Measurements from ENCODE around the gene LURAP1L. TPM values are rescaled to one million over a fixed set of nuclear protein-coding genes. Genes with fewer than 3 reads are reported as not detected.
"Not testable (repeated sequence)": the region's sequence is repeated elsewhere in the genome, so short reads cannot be mapped to it uniquely, and the experiment has no call there.

LURAP1L gene
- total and polyA plus RNA-seq, 10 donors = 5.6 to 34.0 (median 12.8) TPM

DNA sequence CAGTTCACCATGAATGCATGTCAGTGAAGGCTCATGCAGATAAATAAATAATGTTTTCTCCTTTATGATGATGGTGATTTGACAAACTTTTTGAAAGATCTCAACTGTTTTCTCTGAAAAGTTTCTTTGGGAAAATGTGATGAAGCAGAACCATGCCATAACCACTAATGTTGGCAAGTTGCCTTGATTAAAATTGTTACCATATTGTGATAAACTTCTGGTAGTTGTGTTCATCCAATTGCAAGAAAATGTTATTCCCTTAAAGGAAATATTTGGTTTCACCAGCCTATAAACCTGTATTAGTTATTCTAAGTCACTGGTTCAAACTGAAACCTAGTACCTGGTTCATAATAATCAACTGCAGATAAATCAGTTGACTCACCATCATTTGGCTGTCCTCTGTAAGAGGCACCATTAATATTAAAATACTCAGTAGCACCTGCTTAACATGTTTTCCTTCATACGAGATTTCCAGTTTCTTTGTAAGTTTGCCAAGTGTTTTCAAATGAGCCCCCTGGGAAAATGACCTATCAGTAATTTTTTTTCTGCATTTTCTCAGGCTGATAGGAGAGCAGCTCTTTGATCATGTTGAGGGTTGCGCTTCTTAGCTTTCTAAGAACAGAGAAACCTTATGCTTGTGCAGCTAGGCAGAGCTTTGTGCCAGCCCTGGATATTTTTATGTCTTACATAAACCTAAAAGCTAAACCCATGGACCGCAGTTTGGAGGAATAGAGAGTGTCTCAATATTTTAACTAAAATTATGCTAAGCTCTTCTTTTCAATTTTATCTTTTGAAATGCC, 88.0 kb downstream of the LURAP1L start:
- intact Hi-C loops (cut with DNase I; ENCODE audit: low total_unique reads) = no loop called here
- Histone ChIP-seq H3K9me3 (peaks cover 0 to 13% (median 3%) of the 10 kb centered on the region in 8 donors), H3K4me1 (no peaks in the 10 kb centered on the region), H3K4me3 (no peak overlapping the region), H3K27me3 (replicated peaks in 1 of 7) (no peaks in the 10 kb centered on the region), H3K27ac (no peak overlapping the region), H3K36me3 (no peaks in the 10 kb centered on the region)
- TF ChIP-seq POLR2AphosphoS5 (IDR thresholded peaks at IDR 0.05) = no peak
- TF ChIP-seq, protein P1, sequence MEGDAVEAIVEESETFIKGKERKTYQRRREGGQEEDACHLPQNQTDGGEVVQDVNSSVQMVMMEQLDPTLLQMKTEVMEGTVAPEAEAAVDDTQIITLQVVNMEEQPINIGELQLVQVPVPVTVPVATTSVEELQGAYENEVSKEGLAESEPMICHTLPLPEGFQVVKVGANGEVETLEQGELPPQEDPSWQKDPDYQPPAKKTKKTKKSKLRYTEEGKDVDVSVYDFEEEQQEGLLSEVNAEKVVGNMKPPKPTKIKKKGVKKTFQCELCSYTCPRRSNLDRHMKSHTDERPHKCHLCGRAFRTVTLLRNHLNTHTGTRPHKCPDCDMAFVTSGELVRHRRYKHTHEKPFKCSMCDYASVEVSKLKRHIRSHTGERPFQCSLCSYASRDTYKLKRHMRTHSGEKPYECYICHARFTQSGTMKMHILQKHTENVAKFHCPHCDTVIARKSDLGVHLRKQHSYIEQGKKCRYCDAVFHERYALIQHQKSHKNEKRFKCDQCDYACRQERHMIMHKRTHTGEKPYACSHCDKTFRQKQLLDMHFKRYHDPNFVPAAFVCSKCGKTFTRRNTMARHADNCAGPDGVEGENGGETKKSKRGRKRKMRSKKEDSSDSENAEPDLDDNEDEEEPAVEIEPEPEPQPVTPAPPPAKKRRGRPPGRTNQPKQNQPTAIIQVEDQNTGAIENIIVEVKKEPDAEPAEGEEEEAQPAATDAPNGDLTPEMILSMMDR (IDR thresholded peaks at IDR 0.05 in 8 of 11, conservative IDR thresholded peaks at IDR 0.05 in 3 of 11) = no peak
- TF ChIP-seq POLR2A (IDR thresholded peaks at IDR 0.05) = no peak
- no peak for DNase-seq
- 68 to 84% (median 76%) methylated on average over 3 of the region's 3 CpGs for WGBS, 5 donors

DNA sequence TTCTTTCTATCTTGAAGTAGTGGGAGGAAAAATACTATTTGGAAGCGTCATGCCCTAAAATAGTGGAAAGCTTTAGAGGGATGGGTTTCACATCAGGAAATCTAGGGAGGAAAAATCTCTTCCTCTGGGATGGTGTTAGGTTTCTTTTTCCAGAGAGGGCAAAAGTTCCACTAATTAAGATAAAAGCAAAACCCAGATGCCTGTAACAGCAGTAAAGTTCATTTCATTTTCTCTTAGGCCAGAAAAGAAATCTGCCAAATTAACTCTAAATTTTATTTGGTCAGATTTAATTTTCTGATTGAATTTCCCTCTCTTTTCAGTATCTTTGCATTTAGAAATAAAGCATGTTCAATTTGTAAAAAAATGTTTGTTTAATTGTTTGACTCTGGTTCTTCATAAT, 88.8 kb downstream of the LURAP1L start:
- 52 to 71% (median 64%) methylated on average over 1 of the region's 1 CpG for WGBS, 5 donors
- Histone ChIP-seq H3K9me3 (peaks cover 0 to 16% (median 7%) of the 10 kb centered on the region in 8 donors), H3K4me1 (no peaks in the 10 kb centered on the region), H3K27ac (no peak overlapping the region), H3K4me3 (no peak overlapping the region), H3K27me3 (replicated peaks in 1 of 7) (no peaks in the 10 kb centered on the region), H3K36me3 (no peaks in the 10 kb centered on the region)
- intact Hi-C loops (cut with DNase I; ENCODE audit: low total_unique reads) = no loop called here
- TF ChIP-seq POLR2A (IDR thresholded peaks at IDR 0.05) (no peak), POLR2AphosphoS5 (IDR thresholded peaks at IDR 0.05) (no peak)
- TF ChIP-seq, protein P1 (IDR thresholded peaks at IDR 0.05 in 8 of 11, conservative IDR thresholded peaks at IDR 0.05 in 3 of 11) = no peak
- DNase-seq = no peak

DNA sequence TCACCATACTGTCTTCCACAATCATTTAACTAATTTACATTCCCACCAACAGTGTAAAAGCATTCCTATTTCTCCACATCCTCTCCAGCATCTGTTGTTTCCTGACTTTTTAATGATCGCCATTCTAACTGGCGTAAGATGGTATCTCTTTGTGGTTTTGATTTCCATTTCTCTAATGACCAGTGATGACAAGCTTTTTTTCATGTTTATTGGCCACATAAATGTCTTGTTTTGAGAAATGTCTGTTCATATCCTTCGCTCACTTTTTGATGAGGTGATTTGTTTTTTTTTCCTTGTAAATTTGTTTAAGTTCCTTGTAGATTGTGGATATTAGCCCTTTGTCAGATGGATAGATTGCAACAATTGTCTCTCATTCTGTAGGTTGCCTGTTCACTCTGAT, 90.6 kb downstream of the LURAP1L start:
- H3K27ac ChIP-seq; intact Hi-C loops (cut with DNase I; ENCODE audit: low total_unique reads); H3K27me3 ChIP-seq (replicated peaks in 1 of 7); H3K4me3 ChIP-seq; DNase-seq; H3K4me1 ChIP-seq; H3K36me3 ChIP-seq: not testable (repeated sequence)
- WGBS, 5 donors = 87 to 93% (median 92%) methylated on average over 3 of the region's 3 CpGs
- peaks cover 0 to 16% (median 7%) of the 10 kb centered on the region in 8 donors for H3K9me3 ChIP-seq

Small RNA genes lying within 50 kb of the gene (small RNA-seq; reads per million reads assigned to genes)
- 0 reads per million in 4 donors for gene RN7SL849P

Other genes starting within 250 kb of the LURAP1L start
- not detected for gene TYRP1, start 81.6 kb upstream of the LURAP1L start, total RNA-seq
- not detected for gene TYRP1, start 81.6 kb upstream of the LURAP1L start, polyA plus RNA-seq